Cardiac septum (tissue), 1 donor: ENCODE results near the gene WDR49. TPM values are rescaled to one million over a fixed set of nuclear protein-coding genes. Genes with fewer than 3 reads are reported as not detected.

Experiments used
- DNase-seq: peaks from one replicate; pipeline ENCODE4 v3.0.0-alpha.2; 2020; ENCODE audit warnings: low spot score
- intact Hi-C: fragments of 100-400 bp; cut with DNase I; formaldehyde crosslinking; loops from one replicate; pipeline ENCODE4 v1.14.0; 2022
- long read RNA-seq: library from polyadenylated mRNA; unstranded; transcript quantifications from one replicate; pipeline ENCODE4 v2.0.0, GENCODE V29; 2021
- total RNA-seq: library from RNA; stranded (reverse); fragmentation: NEBNext Ultra II Directional; extraction: Animal tissue kit (Norgen Biotek cat#: 25700); gene quantifications from one replicate; pipeline ENCODE4 v1.2.1, GENCODE V29; 2021
- donor health status: DM: no; HTN: no; CAD: no.

The WDR49 gene
- total RNA-seq = 3.4 TPM
- long read RNA-seq = 0 reads

GRCh38 chr3:167653760-167654159, at the start of gene WDR49:
Gene WDR49, minus strand, starts transcription at chr3:167653942. Its CDS starts 517 bp downstream, at chr3:167653425.
- no peak for DNase-seq
- intact Hi-C loops = no loop called here

- DNase-seq = no peak
- intact Hi-C loops = no loop called here
Observed at GRCh38 chr3:167700926-167701325, 47.2 kb upstream of the WDR49 start.

GRCh38 chr3:167700046-167700445, 46.3 kb upstream of the WDR49 start:
- intact Hi-C loops = no loop called here
- DNase-seq = no peak

GRCh38 chr3:167694121-167694520, 40.4 kb upstream of the WDR49 start:
- intact Hi-C loops = loop anchor here (10.0 kb wide), 1 partner anchor 191 kb away; no protein-coding TSS in a partner anchor
- no peak for DNase-seq

GRCh38 chr3:167691366-167691765, 37.6 kb upstream of the WDR49 start:
- intact Hi-C loops = loop anchor here (10.0 kb wide), 1 partner anchor 193 kb away; no protein-coding TSS in a partner anchor
- no peak for DNase-seq

GRCh38 chr3:167684388-167684993, 30.7 kb upstream of the WDR49 start:
- intact Hi-C loops = loop anchor here (10.0 kb wide), 1 partner anchor 280 kb away; no protein-coding TSS in a partner anchor
- no peak for DNase-seq

GRCh38 chr3:167679526-167679925, 25.8 kb upstream of the WDR49 start:
- DNase-seq = no peak
- intact Hi-C loops = no loop called here

GRCh38 chr3:167675848-167676247, 22.1 kb upstream of the WDR49 start:
- intact Hi-C loops = no loop called here
- DNase-seq = no peak

GRCh38 chr3:167673221-167673620, 19.5 kb upstream of the WDR49 start:
- intact Hi-C loops = no loop called here
- no peak for DNase-seq

- DNase-seq = no peak
- intact Hi-C loops = no loop called here
Observed at GRCh38 chr3:167671878-167672427, 18.2 kb upstream of the WDR49 start.

GRCh38 chr3:167669699-167670098, 16.0 kb upstream of the WDR49 start:
- intact Hi-C loops = no loop called here
- no peak for DNase-seq

GRCh38 chr3:167668651-167669050, 14.9 kb upstream of the WDR49 start:
- DNase-seq = no peak
- intact Hi-C loops = no loop called here

- DNase-seq = no peak
- intact Hi-C loops = no loop called here
Observed at GRCh38 chr3:167666563-167666962, 12.8 kb upstream of the WDR49 start.

- intact Hi-C loops = no loop called here
Observed at GRCh38 chr3:167662919-167663400, 9.2 kb upstream of the WDR49 start.

GRCh38 chr3:167657684-167658225, 4.0 kb upstream of the WDR49 start:
- intact Hi-C loops = no loop called here
- no peak for DNase-seq

More at GRCh38 chr3:167662919-167663400, 9.2 kb upstream of the WDR49 start:
- DNase-seq = no peak

GRCh38 chr3:167656821-167657220, 3.1 kb upstream of the WDR49 start:
- no peak for DNase-seq
- intact Hi-C loops = no loop called here

GRCh38 chr3:167653155-167653554, 587 bp downstream of the WDR49 start:
- DNase-seq = no peak
- intact Hi-C loops = no loop called here

- intact Hi-C loops = no loop called here
Observed at GRCh38 chr3:167651826-167652225, 1.9 kb downstream of the WDR49 start.

GRCh38 chr3:167650459-167650858, 3.3 kb downstream of the WDR49 start:
- no peak for DNase-seq
- intact Hi-C loops = no loop called here

More at GRCh38 chr3:167651826-167652225, 1.9 kb downstream of the WDR49 start:
- DNase-seq = no peak

GRCh38 chr3:167649746-167650145, 4.0 kb downstream of the WDR49 start:
- DNase-seq = no peak
- intact Hi-C loops = no loop called here

- DNase-seq = no peak
- intact Hi-C loops = no loop called here
Observed at GRCh38 chr3:167644611-167645010, 9.1 kb downstream of the WDR49 start.
